Measurements from ENCODE around the gene LY86. TPM values are rescaled to one million over a fixed set of nuclear protein-coding genes. Genes with fewer than 3 reads are reported as not detected.

The LY86 gene
- total RNA-seq, 1 donor from 2014 or later = not detected

- H3K9me3 Mint-ChIP-seq (ENCODE audit: low read depth) = no peaks in the 10 kb centered on the region
- no peaks in the 10 kb centered on the region for H3K36me3 Mint-ChIP-seq (ENCODE audit: insufficient read depth)
- peaks cover 3% of the 10 kb centered on the region for H3K27me3 Mint-ChIP-seq
- no peak for TF ChIP-seq CTCF (IDR thresholded peaks at IDR 0.05; ENCODE audit: unreplicated experiment)
- H3K27ac Mint-ChIP-seq = no peak overlapping the region
- no peaks in the 10 kb centered on the region for H3K4me1 Mint-ChIP-seq (ENCODE audit: low read depth)
- no peak overlapping the region for H3K4me3 Mint-ChIP-seq (ENCODE audit: low read depth)
- DNase-seq (ENCODE audit: low spot score, unreplicated experiment) = no peak
Measured at GRCh38 chr6:6646859-6647258, 58.3 kb downstream of the LY86 start.

DNA sequence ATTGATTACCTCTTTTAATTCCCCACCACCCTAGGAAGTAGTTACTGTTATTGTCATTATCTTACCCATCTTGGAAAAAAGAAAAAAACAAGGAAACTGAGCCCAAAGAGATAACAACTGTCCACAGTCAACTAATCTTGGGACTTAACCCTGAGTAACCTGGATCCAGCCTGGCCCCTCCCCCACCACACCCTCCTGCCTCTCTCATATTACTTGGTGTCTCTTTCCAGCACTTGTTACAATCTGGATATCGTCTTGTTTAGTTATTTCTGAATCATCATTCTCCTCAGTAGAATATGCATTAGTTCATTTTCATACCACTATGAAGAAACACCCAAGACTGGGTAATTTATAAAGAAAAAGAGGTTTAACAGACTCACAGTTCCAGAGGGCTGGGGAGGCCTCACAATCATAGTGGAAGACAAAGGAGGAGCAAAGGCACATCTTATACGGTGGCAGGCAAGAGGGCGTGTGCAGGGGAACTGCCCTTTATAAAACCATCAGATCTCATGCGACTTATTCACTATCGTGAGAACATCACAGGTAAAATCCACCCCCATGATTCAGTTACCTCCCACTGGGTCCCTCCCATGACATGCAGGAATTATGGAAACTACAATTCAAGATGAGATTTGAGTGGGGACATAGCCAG is 60.3 kb downstream of the LY86 start:
- Mint-ChIP-seq H3K9me3 (ENCODE audit: low read depth) (no peaks in the 10 kb centered on the region), H3K27me3 (peaks cover 2% of the 10 kb centered on the region), H3K27ac (no peak overlapping the region), H3K36me3 (ENCODE audit: insufficient read depth) (no peaks in the 10 kb centered on the region), H3K4me1 (ENCODE audit: low read depth) (no peaks in the 10 kb centered on the region), H3K4me3 (ENCODE audit: low read depth) (no peak overlapping the region)
- TF ChIP-seq CTCF (IDR thresholded peaks at IDR 0.05; ENCODE audit: unreplicated experiment) = no peak
- DNase-seq (ENCODE audit: low spot score, unreplicated experiment) = no peak

- no peak for DNase-seq (ENCODE audit: low spot score, unreplicated experiment)
- TF ChIP-seq CTCF (IDR thresholded peaks at IDR 0.05; ENCODE audit: unreplicated experiment) = no peak
Measured at GRCh38 chr6:6649824-6650349, 61.4 kb downstream of the LY86 start.

GRCh38 chr6:6650839-6651238 is 62.3 kb downstream of the LY86 start:
- Mint-ChIP-seq H3K27me3 (peaks cover 2% of the 10 kb centered on the region), H3K4me1 (ENCODE audit: low read depth) (peaks cover 2% of the 10 kb centered on the region), H3K27ac (no peak overlapping the region), H3K4me3 (ENCODE audit: low read depth) (no peak overlapping the region), H3K36me3 (ENCODE audit: insufficient read depth) (no peaks in the 10 kb centered on the region), H3K9me3 (ENCODE audit: low read depth) (no peaks in the 10 kb centered on the region)
- DNase-seq (ENCODE audit: low spot score, unreplicated experiment) = no peak
- TF ChIP-seq CTCF (IDR thresholded peaks at IDR 0.05; ENCODE audit: unreplicated experiment) = no peak

More at GRCh38 chr6:6649824-6650349, 61.4 kb downstream of the LY86 start:
- Mint-ChIP-seq H3K36me3 (ENCODE audit: insufficient read depth) (no peaks in the 10 kb centered on the region), H3K27ac (no peak overlapping the region), H3K4me1 (ENCODE audit: low read depth) (no peaks in the 10 kb centered on the region), H3K9me3 (ENCODE audit: low read depth) (no peaks in the 10 kb centered on the region), H3K27me3 (peaks cover 2% of the 10 kb centered on the region), H3K4me3 (ENCODE audit: low read depth) (no peak overlapping the region)

DNA sequence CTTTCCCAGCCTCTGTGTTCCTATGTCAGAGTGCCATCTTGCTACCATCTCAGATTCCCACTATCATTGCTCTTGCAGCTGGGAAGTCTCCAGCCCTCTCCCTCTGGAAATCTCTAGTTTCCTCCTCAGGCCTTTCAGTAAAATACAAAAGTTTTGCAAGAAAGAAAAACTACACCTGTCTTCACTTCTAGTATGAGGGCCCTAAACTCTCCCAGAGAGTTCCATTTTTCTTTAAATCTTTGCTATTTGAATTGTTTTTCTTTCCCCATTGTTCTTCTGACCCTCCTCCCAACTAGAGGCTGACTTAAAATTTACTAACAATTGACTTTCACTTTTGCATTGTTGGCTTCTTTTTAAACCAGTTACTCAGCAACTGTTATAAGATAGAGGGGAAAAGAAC is 62.8 kb downstream of the LY86 start:
- no peak for TF ChIP-seq CTCF (IDR thresholded peaks at IDR 0.05; ENCODE audit: unreplicated experiment)
- Mint-ChIP-seq H3K27me3 (peaks cover 2% of the 10 kb centered on the region), H3K27ac (no peak overlapping the region), H3K4me3 (ENCODE audit: low read depth) (no peak overlapping the region), H3K36me3 (ENCODE audit: insufficient read depth) (no peaks in the 10 kb centered on the region), H3K9me3 (ENCODE audit: low read depth) (no peaks in the 10 kb centered on the region), H3K4me1 (ENCODE audit: low read depth) (peaks cover 6% of the 10 kb centered on the region)
- no peak for DNase-seq (ENCODE audit: low spot score, unreplicated experiment)

Measured in progenitor cell of endocrine pancreas (in vitro differentiated cells).